RWPE1 (cell line): Measurements from ENCODE around the gene S1PR2.
A peak's percentile ranks its signal among the peaks of the same experiment; 100 is the strongest.

ENCODE experiments used
- CTCF ChIA-PET: fragments of 350-600 bp; sonication (Branson Sonifier 250); formaldehyde crosslinking; extraction: SDS; loops from one replicate; lab custom pipeline; 2021; lab: Yijun Ruan, JAX
- POLR2A ChIA-PET: fragments of 400-600 bp; formaldehyde crosslinking; extraction: SDS; loops from one replicate; lab custom pipeline; 2020; ENCODE audit warnings: antibody characterized with exemption; ENCODE audit not compliant: low non-redundant PET; lab: Yijun Ruan, JAX
- DNase-seq: peaks from one replicate; pipeline ENCODE4 v3.0.0; 2012; ENCODE audit warnings: low spot score
- H3K27ac ChIP-seq: fragments of 450-650 bp; 2 replicates; pipeline ENCODE4 v1.5.1; 2017
- CTCF ChIP-seq: fragments of 450-650 bp; conservative IDR thresholded peaks from 2 replicates; pipeline ENCODE4 v1.5.1; 2017; ENCODE audit warnings: low read depth, mild to moderate bottlenecking

S1PR2 gene

GRCh38 chr19:10271543-10272086 lies 40.5 kb upstream of the S1PR2 start:
- no peak for TF ChIP-seq CTCF
- peak overlapping the region; percentile 52 for H3K27ac ChIP-seq
- DNase-seq = no peak
- ChIA-PET POLR2A (interaction anchor here (1.2 to 1.7 kb wide), 2 partner anchors 14 to 18 kb away, joined by 7 to 15 read pairs; partner anchors contain the start of gene ICAM5), CTCF (interaction anchor here (0.5 to 3.0 kb wide), 6 partner anchors 12 to 437 kb away, joined by 3 to 33 read pairs (median 4); no protein-coding TSS in a partner anchor)

- peak within 1 kb of the TSS; percentile 52 for H3K27ac ChIP-seq
- POLR2A ChIA-PET = interaction anchor here (0.6 to 1.7 kb wide), 5 partner anchors 9 to 210 kb away, joined by 5 to 15 read pairs (median 7); partner anchors contain the start of gene ICAM5
- DNase-seq = peak; percentile 45
- CTCF ChIA-PET = interaction anchor here (0.6 to 3.0 kb wide), 7 partner anchors 11 to 121 kb away, joined by 3 to 33 read pairs (median 5); partner anchors contain the start of gene ICAM5
- TF ChIP-seq CTCF = no peak
These were observed 39.7 kb upstream of the S1PR2 start, which contains the start of gene ICAM1 for GRCh38 chr19:10270616-10271394. Gene ICAM1 (plus strand): TSS chr19:10271120. CDS start chr19:10271160, 40 bp downstream.

GRCh38 chr19:10270180-10270615 lies 39.1 kb upstream of the S1PR2 start:
- no peak for TF ChIP-seq CTCF
- no peak for DNase-seq
- POLR2A ChIA-PET = interaction anchor here (0.9 to 1.2 kb wide), 2 partner anchors 10 to 19 kb away, joined by 5 to 15 read pairs; partner anchors contain the start of gene ICAM5
- H3K27ac ChIP-seq = peak overlapping the region; percentile 52
- CTCF ChIA-PET = interaction anchor here (0.9 to 3.0 kb wide), 8 partner anchors 10 to 121 kb away, joined by 3 to 33 read pairs (median 4); partner anchors contain the start of gene ICAM5

GRCh38 chr19:10269333-10270179 lies 38.4 kb upstream of the S1PR2 start:
- no peak overlapping the region for H3K27ac ChIP-seq
- CTCF ChIA-PET = interaction anchor here (0.6 to 3.0 kb wide), 17 partner anchors 8 to 251 kb away, joined by 3 to 33 read pairs (median 3); partner anchors contain the start of genes ICAM5 and RAVER1
- DNase-seq = peak; percentile 69
- POLR2A ChIA-PET = interaction anchor here (1.0 kb wide), 1 partner anchor 119 kb away, joined by 6 read pairs; no protein-coding TSS in a partner anchor
- TF ChIP-seq CTCF = peak; percentile 96

- no peak for DNase-seq
- CTCF ChIA-PET = interaction anchor here (0.6 to 0.8 kb wide), 6 partner anchors 21 to 123 kb away, joined by 3 to 4 read pairs (median 3); no protein-coding TSS in a partner anchor
- POLR2A ChIA-PET = no interaction called here
- no peak for TF ChIP-seq CTCF
- H3K27ac ChIP-seq = no peak overlapping the region
These were observed 36.9 kb upstream of the S1PR2 start for GRCh38 chr19:10268071-10268470.
